A549 (cell line): Measurements from ENCODE around the gene LSM4.

Experiments used
- BHLHE40 ChIP-seq: IDR thresholded peaks from 2 replicates; pipeline ENCODE4 v1.6.1; 2012; ENCODE audit warnings: low read depth, low read length, inconsistent platforms
- CTCF ChIP-seq: fragments of >200 bp; sonication (Bioruptor Twin); formaldehyde crosslinking; IDR thresholded peaks from 3 replicates; pipeline ENCODE4 v1.5.1; 2016
- JUN ChIP-seq, 2 experiments: fragments of >200 bp; sonication (Bioruptor Twin); formaldehyde crosslinking; IDR thresholded peaks; 2 replicates in 1 of 2; 3 replicates in 1 of 2; pipeline ENCODE4 v1.6.1; 2016 to 2017
- MAX ChIP-seq: IDR thresholded peaks from 2 replicates; pipeline ENCODE4 v1.6.1; 2012
- MYC ChIP-seq: IDR thresholded peaks from 2 replicates; pipeline ENCODE4 v1.6.1; 2012; ENCODE audit warnings: mild to moderate bottlenecking, inconsistent platforms, low read length, improper control_type of control experiment, borderline replicate concordance
- SREBF2 ChIP-seq: fragments of 450-650 bp; IDR thresholded peaks from 2 replicates; pipeline ENCODE4 v1.6.1; 2014; ENCODE audit warnings: mild to moderate bottlenecking, moderate library complexity

GRCh38 chr19:18293642-18294466 is 29.0 kb downstream of the LSM4 start:
- TF ChIP-seq MAX = no peak; the same call in 1 of the 2 replicates
- no peak for TF ChIP-seq CTCF
- TF ChIP-seq BHLHE40 = 0 out of 2 replicates have a peak, but pooled peaks have one; percentile 14
- no peak for TF ChIP-seq SREBF2
- no peak for TF ChIP-seq MYC
- no peak for TF ChIP-seq JUN (IDR thresholded peaks at IDR 0.05)
